ENCODE data around the gene UPK1B.
"Not testable (repeated sequence)": the region's sequence is repeated elsewhere in the genome, so short reads cannot be mapped to it uniquely, and the experiment has no call there.

The UPK1B gene

GRCh38 chr3:119230745-119231144 is 57.3 kb downstream of the UPK1B start:
- Histone ChIP-seq H3K4me3 (no peak overlapping the region), H3K27ac (no peak overlapping the region), H3K9ac (no peak overlapping the region), H3K9me3 (0 out of 2 replicates have a peak, but pooled peaks cover 5% of the 10 kb centered on the region), H3K4me1 (peaks cover 18% of the 10 kb centered on the region), H3K4me2 (no peak overlapping the region), H3K36me3 (peaks cover 88% of the 10 kb centered on the region), H4K20me1 (peaks cover 20% of the 10 kb centered on the region; the same call in 1 of the 2 replicates), H3K27me3 (no peaks in the 10 kb centered on the region)
- TF ChIP-seq Cebpa-rat (IDR thresholded peaks at IDR 0.05) = no peak

- no peak overlapping the region for H3K27ac ChIP-seq
- H3K27me3 ChIP-seq = no peaks in the 10 kb centered on the region
- H3K9me3 ChIP-seq = no peaks in the 10 kb centered on the region
- no peak overlapping the region for H3K4me3 ChIP-seq
- H3K36me3 ChIP-seq = peaks cover 62% of the 10 kb centered on the region
- H3K4me2 ChIP-seq = peak overlapping the region; percentile 62
- TF ChIP-seq Cebpa-rat (IDR thresholded peaks at IDR 0.05) = no peak
- H3K9ac ChIP-seq = no peak overlapping the region
- H4K20me1 ChIP-seq = peaks cover 17% of the 10 kb centered on the region; the same call in 1 of the 2 replicates
- H3K4me1 ChIP-seq = peaks cover 53% of the 10 kb centered on the region
Observed at GRCh38 chr3:119234610-119235009, 61.2 kb downstream of the UPK1B start.

DNA sequence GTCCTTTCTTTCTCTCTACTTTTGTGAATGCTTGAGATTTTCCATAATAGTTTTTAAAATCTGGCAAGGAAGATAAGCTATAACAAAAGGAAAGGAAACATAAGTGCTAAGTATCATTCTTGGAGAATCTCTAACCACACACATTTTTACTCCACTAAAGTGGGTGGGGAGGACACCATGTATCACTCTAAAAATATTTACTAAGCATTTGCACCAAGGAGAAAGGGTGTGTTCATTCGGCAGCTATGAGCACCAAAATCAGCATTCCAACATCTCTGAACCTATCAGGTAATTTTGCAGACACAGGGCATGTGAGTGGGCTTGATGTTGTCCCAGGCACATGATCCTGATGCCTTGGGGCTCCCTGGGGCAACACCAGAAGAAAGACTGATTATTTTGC is 61.8 kb downstream of the UPK1B start:
- H3K36me3 ChIP-seq = peaks cover 56% of the 10 kb centered on the region
- H3K4me2 ChIP-seq = peak overlapping the region; percentile 62

DNA sequence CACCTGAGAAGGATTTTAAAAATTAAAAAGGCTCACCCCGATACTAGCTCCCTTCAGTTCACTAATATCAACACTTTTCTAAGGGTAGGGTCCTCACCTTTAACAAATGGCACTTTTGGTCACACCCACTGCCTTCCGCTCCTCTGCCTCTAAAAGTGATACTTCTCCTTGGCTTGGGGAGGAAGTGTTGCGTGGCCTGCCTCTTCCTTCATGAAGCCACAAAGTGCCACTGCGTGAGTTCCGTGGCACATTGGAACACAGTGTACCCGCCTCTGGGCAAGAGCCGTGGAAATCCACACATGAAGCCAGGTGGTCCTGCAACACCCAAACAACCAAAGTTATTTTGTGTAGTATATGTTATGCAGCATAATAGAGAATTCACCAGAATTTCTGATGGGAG is 63.4 kb downstream of the UPK1B start:
- no peaks in the 10 kb centered on the region for H3K27me3 ChIP-seq
- H3K27ac ChIP-seq = no peak overlapping the region
- H3K36me3 ChIP-seq = peaks cover 45% of the 10 kb centered on the region
- no peak for TF ChIP-seq Cebpa-rat (IDR thresholded peaks at IDR 0.05)
- H3K9me3 ChIP-seq = no peaks in the 10 kb centered on the region
- H3K4me1 ChIP-seq = peaks cover 61% of the 10 kb centered on the region
- H3K4me2 ChIP-seq = peak overlapping the region; percentile 43
- H4K20me1 ChIP-seq = peaks cover 8% of the 10 kb centered on the region; the same call in 1 of the 2 replicates
- H3K9ac ChIP-seq = no peak overlapping the region
- no peak overlapping the region for H3K4me3 ChIP-seq

More for the DNA sequence above, 61.8 kb downstream of the UPK1B start:
- TF ChIP-seq Cebpa-rat (IDR thresholded peaks at IDR 0.05) = no peak
- H3K4me1 ChIP-seq = peaks cover 56% of the 10 kb centered on the region
- H3K27ac ChIP-seq = no peak overlapping the region
- no peak overlapping the region for H3K9ac ChIP-seq
- peaks cover 14% of the 10 kb centered on the region; the same call in 1 of the 2 replicates for H4K20me1 ChIP-seq
- no peaks in the 10 kb centered on the region for H3K27me3 ChIP-seq
- H3K4me3 ChIP-seq = no peak overlapping the region
- no peaks in the 10 kb centered on the region for H3K9me3 ChIP-seq

DNA sequence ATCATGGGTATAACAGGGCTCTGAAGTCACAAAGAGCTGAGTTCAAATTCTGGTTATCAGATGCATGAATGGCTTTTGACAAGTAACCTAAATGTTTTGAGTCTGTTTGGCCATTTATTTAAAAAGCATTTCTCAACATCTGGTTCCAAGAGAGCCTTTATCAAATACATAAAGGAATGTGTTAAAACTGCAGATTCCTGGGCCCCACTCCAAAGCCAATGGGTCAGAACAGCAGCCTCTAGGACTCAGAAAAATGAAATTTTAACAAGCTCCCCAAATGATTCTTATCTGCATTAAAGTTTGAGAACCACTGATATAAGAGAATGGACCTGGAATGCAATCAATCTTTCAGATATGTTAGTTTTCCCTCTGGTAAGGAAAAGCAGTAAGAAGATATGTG is 63.9 kb downstream of the UPK1B start:
- Histone ChIP-seq H3K4me3 (no peak overlapping the region), H3K27me3 (no peaks in the 10 kb centered on the region)

GRCh38 chr3:119238363-119238762 is 65.0 kb downstream of the UPK1B start:
- Histone ChIP-seq H3K4me2 (peak overlapping the region; percentile 88), H3K9ac (no peak overlapping the region), H3K9me3 (peaks cover 10% of the 10 kb centered on the region; the same call in 1 of the 2 replicates), H3K36me3 (peaks cover 29% of the 10 kb centered on the region), H3K27ac (no peak overlapping the region), H3K27me3 (no peaks in the 10 kb centered on the region), H4K20me1 (peaks cover 8% of the 10 kb centered on the region; the same call in 1 of the 2 replicates), H3K4me3 (no peak overlapping the region), H3K4me1 (peaks cover 61% of the 10 kb centered on the region)
- TF ChIP-seq Cebpa-rat (IDR thresholded peaks at IDR 0.05) = no peak

More for the DNA sequence above, 63.9 kb downstream of the UPK1B start:
- Histone ChIP-seq H3K4me1 (peaks cover 61% of the 10 kb centered on the region), H3K36me3 (peaks cover 40% of the 10 kb centered on the region), H3K27ac (no peak overlapping the region), H3K9me3 (peaks cover 5% of the 10 kb centered on the region; the same call in 1 of the 2 replicates), H3K4me2 (peak overlapping the region; percentile 43), H4K20me1 (peaks cover 8% of the 10 kb centered on the region; the same call in 1 of the 2 replicates), H3K9ac (no peak overlapping the region)
- no peak for TF ChIP-seq Cebpa-rat (IDR thresholded peaks at IDR 0.05)

- Histone ChIP-seq H4K20me1 (peaks cover 8% of the 10 kb centered on the region; the same call in 1 of the 2 replicates), H3K9me3 (peaks cover 10% of the 10 kb centered on the region; the same call in 1 of the 2 replicates), H3K36me3 (peaks cover 20% of the 10 kb centered on the region), H3K4me3 (peak overlapping the region; percentile 85), H3K9ac (peak overlapping the region; percentile 89), H3K4me2 (peak overlapping the region; percentile 88), H3K27ac (no peak overlapping the region), H3K27me3 (no peaks in the 10 kb centered on the region), H3K4me1 (peaks cover 57% of the 10 kb centered on the region)
- no peak for TF ChIP-seq Cebpa-rat (IDR thresholded peaks at IDR 0.05)
Observed at GRCh38 chr3:119239206-119239820, 65.9 kb downstream of the UPK1B start.

DNA sequence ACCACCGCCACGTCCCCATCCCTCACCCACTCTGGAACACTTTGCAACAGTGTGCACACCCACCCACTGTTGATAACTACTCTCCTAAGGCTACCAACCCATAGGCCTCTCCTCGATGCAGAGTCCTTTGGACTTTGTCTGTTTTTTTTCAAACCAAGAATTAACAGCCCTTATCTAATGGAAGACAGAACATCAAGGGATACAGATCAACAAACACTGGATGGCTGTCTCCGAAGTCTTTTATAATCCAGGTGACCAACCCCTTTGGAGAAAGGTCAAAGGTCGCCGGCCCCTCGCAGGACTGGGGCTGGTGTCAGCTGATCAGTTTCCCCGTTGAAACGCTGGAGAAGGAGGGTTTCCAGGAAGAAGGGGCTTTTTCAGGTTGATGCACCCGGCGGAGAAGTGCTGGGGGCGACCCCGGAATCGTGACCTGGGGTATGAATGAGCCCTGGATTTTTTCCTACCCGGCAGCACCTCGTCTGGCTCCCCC is 66.7 kb downstream of the UPK1B start:
- peak overlapping the region; percentile 86 for H3K27ac ChIP-seq
- no peak for TF ChIP-seq Cebpa-rat (IDR thresholded peaks at IDR 0.05)
- H3K9ac ChIP-seq = peak overlapping the region; percentile 89
- H3K9me3 ChIP-seq = peaks cover 10% of the 10 kb centered on the region; the same call in 1 of the 2 replicates
- no peaks in the 10 kb centered on the region for H3K27me3 ChIP-seq
- peaks cover 49% of the 10 kb centered on the region for H3K4me1 ChIP-seq
- peaks cover 19% of the 10 kb centered on the region for H3K36me3 ChIP-seq
- peak overlapping the region; percentile 85 for H3K4me3 ChIP-seq
- peak overlapping the region; percentile 88 for H3K4me2 ChIP-seq
- peaks cover 8% of the 10 kb centered on the region; the same call in 1 of the 2 replicates for H4K20me1 ChIP-seq

GRCh38 chr3:119240591-119241434 is 67.4 kb downstream of the UPK1B start, which contains the start of gene B4GALT4:
TSS of gene B4GALT4 (minus strand) at chr3:119240878. CDS start at chr3:119230099, 10,779 bp downstream.
- peak within 1 kb of the TSS; percentile 86 for H3K27ac ChIP-seq
- H3K4me3 ChIP-seq = peak within 1 kb of the TSS; percentile 85
- H3K9ac ChIP-seq = peak within 1 kb of the TSS; percentile 89
- peaks cover 42% of the 10 kb centered on the region for H3K4me1 ChIP-seq
- H4K20me1 ChIP-seq = peaks cover 8% of the 10 kb centered on the region; the same call in 1 of the 2 replicates
- H3K9me3 ChIP-seq = peaks cover 10% of the 10 kb centered on the region; the same call in 1 of the 2 replicates
- peaks cover 12% of the 10 kb centered on the region; the same call in 1 of the 2 replicates for H3K36me3 ChIP-seq
- TF ChIP-seq Cebpa-rat (IDR thresholded peaks at IDR 0.05) = no peak
- peak within 1 kb of the TSS; percentile 88 for H3K4me2 ChIP-seq
- no peaks in the 10 kb centered on the region for H3K27me3 ChIP-seq

GRCh38 chr3:119242387-119243057 is 69.1 kb downstream of the UPK1B start:
- H3K36me3 ChIP-seq, H3K27ac ChIP-seq, H4K20me1 ChIP-seq, H3K27me3 ChIP-seq, H3K4me3 ChIP-seq, H3K9ac ChIP-seq, H3K4me2 ChIP-seq: not testable (repeated sequence)
- Histone ChIP-seq H3K4me1 (peaks cover 26% of the 10 kb centered on the region), H3K9me3 (peaks cover 10% of the 10 kb centered on the region; the same call in 1 of the 2 replicates)

GRCh38 chr3:119243058-119243529 is 69.7 kb downstream of the UPK1B start:
- not testable (repeated sequence) for H3K27ac ChIP-seq, H3K36me3 ChIP-seq, H3K27me3 ChIP-seq, H4K20me1 ChIP-seq, H3K4me3 ChIP-seq, H3K4me2 ChIP-seq, H3K9ac ChIP-seq
- peaks cover 22% of the 10 kb centered on the region for H3K4me1 ChIP-seq
- peaks cover 13% of the 10 kb centered on the region for H3K9me3 ChIP-seq

All from BLaER1 (cell line).